ENCODE data around the gene DOCK6.

- TF ChIP-seq POLR2AphosphoS2 (IDR thresholded peaks at IDR 0.05; ENCODE audit: low read depth, low read length) (no peak), CTCF (IDR thresholded peaks at IDR 0.05 in 2 of 3, conservative IDR thresholded peaks at IDR 0.05 in 1 of 3; ENCODE audit: control insufficient read depth in 2 of 3, extremely low read depth in 1 of 3, insufficient read depth in 1 of 3, low read depth in 3 of 3, low read length in 3 of 3) (no peak), RFX5 (IDR thresholded peaks at IDR 0.05; ENCODE audit: low read depth, low read length) (no peak), POLR2A (IDR thresholded peaks at IDR 0.05; ENCODE audit: low read depth, low read length) (no peak)
Observed at GRCh38 chr19:11225815-11226214, 36.5 kb downstream of the DOCK6 start.
